ENCODE results near the gene ZNF792.
"Not testable (repeated sequence)": the region's sequence is repeated elsewhere in the genome, so short reads cannot be mapped to it uniquely, and the experiment has no call there.

Gene ZNF792

DNA sequence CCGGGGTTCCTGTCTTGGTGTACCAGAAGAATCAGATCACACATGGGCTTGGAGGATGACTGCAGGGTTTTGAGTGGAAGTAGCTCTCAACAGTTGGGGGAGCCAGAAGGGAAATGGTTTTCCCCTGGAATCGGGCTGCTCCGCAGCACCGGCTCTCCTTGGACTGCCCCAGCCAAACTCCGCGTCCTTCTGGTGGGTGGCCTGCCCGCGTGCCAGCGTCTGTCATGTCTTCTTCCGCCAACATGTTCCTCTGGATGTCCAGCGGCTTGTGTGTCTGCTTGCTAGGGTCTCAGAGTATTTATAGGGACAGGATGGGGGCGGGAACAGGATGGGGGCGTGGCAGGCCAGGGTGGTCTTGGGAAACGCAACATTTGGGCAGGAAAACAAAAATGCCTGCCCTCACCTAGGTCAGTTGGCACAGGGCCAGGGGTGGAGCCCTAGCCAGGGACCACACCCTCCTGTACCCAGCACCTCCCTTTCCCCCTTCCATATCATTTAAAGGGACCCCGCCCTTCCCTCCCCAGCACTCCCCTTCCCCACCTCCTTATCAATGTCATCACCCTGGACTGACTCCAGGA, 38.7 kb downstream of the ZNF792 start:
- DNase-seq (ENCODE audit: low spot score) = no peak

- not testable (repeated sequence) for DNase-seq (ENCODE audit: low spot score)
These were observed 43.8 kb downstream of the ZNF792 start for GRCh38 chr19:34920090-34920786.

GRCh38 chr19:34918190-34918589, 45.8 kb downstream of the ZNF792 start:
- DNase-seq (ENCODE audit: low spot score) = no peak

- DNase-seq (ENCODE audit: low spot score) = not testable (repeated sequence)
These were observed 46.9 kb downstream of the ZNF792 start for GRCh38 chr19:34917144-34917543.

DNA sequence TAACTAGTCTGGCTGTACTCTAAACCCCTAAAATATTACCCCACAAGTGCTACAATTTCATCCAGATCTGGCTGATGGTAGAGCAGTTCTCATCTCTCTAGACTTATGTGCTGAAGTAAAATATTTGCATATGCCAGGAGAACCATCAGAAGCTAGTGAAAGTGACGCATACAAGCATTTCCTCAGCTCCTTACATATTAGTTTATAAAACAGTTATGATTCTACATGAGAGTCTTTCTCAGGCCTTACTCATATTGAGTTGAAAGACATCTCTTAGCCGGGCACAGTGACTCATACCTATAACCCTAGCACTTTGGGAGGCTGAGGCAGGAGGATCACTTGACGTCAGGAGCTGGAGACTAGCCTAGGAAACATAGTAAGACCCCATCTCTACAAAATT, 53.3 kb downstream of the ZNF792 start:
- DNase-seq (ENCODE audit: low spot score) = no peak

Data from COLO829 (cell line).